Colonic mucosa (tissue), 4 donors: ENCODE results near the gene PEX13. TPM values are rescaled to one million over a fixed set of nuclear protein-coding genes. Genes with fewer than 3 reads are reported as not detected.
"Not testable (repeated sequence)": the region's sequence is repeated elsewhere in the genome, so short reads cannot be mapped to it uniquely, and the experiment has no call there.

Source experiments
- DNase-seq: peaks from one replicate; pipeline ENCODE4 v3.0.0-alpha.2; 2020
- H3K27ac ChIP-seq: fragments of 200-600 bp; one replicate; pipeline ENCODE4 v1.8.0; 2021
- H3K27me3 ChIP-seq: fragments of 200-600 bp; one replicate; pipeline ENCODE4 v1.8.0; 2021
- H3K36me3 ChIP-seq: fragments of 200-600 bp; one replicate; pipeline ENCODE4 v1.8.0; 2021
- H3K4me1 ChIP-seq: fragments of 200-600 bp; one replicate; pipeline ENCODE4 v1.8.0; 2021; ENCODE audit warnings: mild to moderate bottlenecking
- H3K4me3 ChIP-seq: fragments of 200-600 bp; one replicate; pipeline ENCODE4 v1.8.0; 2021
- H3K9ac ChIP-seq, 2 donors: one replicate each; pipeline ENCODE4 v1.7.0; 2013; ENCODE audit warnings: control low read depth in 2 of 2, low read depth in 2 of 2, low read length in 2 of 2
- H3K9me3 ChIP-seq: fragments of 200-600 bp; one replicate; pipeline ENCODE4 v1.8.0; 2021
- intact Hi-C: fragments of 100-400 bp; cut with DNase I; formaldehyde crosslinking; loops from one replicate; pipeline ENCODE4 v1.14.1; 2022
- total RNA-seq, 2 donors: library from RNA; stranded (reverse); fragmentation: NEBNext Ultra II Directional in 1 of 2; extraction: Animal tissue kit (Norgen Biotek cat#: 25700) in 1 of 2; gene quantifications; one replicate each; pipeline ENCODE4 v1.2.1, GENCODE V29; 2021
- TF ChIP-seq, protein P1 (sequence below): fragments of 200-600 bp; IDR thresholded peaks from one replicate; pipeline ENCODE4 v1.8.0; 2022; ENCODE audit warnings: antibody characterized with exemption, mild to moderate bottlenecking
- donor health status: healthy.
- donor health status: DM: no; HTN: no; CAD: no.
- donor health status: DM: no; HTN: no; CAD: no.

The PEX13 gene
- total RNA-seq, 2 donors from 2014 or later, result 31.7 to 44.1 TPM

- H3K9me3 ChIP-seq, result no peaks in the 10 kb centered on the region
- H3K27ac ChIP-seq, result no peak overlapping the region
- no peak for DNase-seq
- no peaks in the 10 kb centered on the region for H3K27me3 ChIP-seq
- no peak overlapping the region for H3K4me3 ChIP-seq
- no peaks in the 10 kb centered on the region for H3K36me3 ChIP-seq
- intact Hi-C loops, result no loop called here
- no peak overlapping the region for H3K9ac ChIP-seq
- H3K4me1 ChIP-seq, result no peaks in the 10 kb centered on the region
- TF ChIP-seq, protein P1, sequence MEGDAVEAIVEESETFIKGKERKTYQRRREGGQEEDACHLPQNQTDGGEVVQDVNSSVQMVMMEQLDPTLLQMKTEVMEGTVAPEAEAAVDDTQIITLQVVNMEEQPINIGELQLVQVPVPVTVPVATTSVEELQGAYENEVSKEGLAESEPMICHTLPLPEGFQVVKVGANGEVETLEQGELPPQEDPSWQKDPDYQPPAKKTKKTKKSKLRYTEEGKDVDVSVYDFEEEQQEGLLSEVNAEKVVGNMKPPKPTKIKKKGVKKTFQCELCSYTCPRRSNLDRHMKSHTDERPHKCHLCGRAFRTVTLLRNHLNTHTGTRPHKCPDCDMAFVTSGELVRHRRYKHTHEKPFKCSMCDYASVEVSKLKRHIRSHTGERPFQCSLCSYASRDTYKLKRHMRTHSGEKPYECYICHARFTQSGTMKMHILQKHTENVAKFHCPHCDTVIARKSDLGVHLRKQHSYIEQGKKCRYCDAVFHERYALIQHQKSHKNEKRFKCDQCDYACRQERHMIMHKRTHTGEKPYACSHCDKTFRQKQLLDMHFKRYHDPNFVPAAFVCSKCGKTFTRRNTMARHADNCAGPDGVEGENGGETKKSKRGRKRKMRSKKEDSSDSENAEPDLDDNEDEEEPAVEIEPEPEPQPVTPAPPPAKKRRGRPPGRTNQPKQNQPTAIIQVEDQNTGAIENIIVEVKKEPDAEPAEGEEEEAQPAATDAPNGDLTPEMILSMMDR, result no peak
These were observed 30.5 kb upstream of the PEX13 start for GRCh38 chr2:60987041-60987440.

GRCh38 chr2:60987656-60988055 is 29.9 kb upstream of the PEX13 start:
- H3K4me1 ChIP-seq, H3K27ac ChIP-seq, H3K27me3 ChIP-seq, H3K9ac ChIP-seq, H3K36me3 ChIP-seq, H3K4me3 ChIP-seq, DNase-seq, intact Hi-C loops, H3K9me3 ChIP-seq: not testable (repeated sequence)

GRCh38 chr2:60989259-60989658 is 28.3 kb upstream of the PEX13 start:
- peak; percentile 29 for DNase-seq
- Histone ChIP-seq H3K36me3 (no peaks in the 10 kb centered on the region), H3K4me1 (no peaks in the 10 kb centered on the region), H3K4me3 (no peak overlapping the region), H3K9ac (no peak overlapping the region), H3K27me3 (no peaks in the 10 kb centered on the region), H3K27ac (no peak overlapping the region), H3K9me3 (no peaks in the 10 kb centered on the region)
- intact Hi-C loops, result no loop called here
- TF ChIP-seq, protein P1, result no peak

GRCh38 chr2:60991644-60992043 is 25.9 kb upstream of the PEX13 start:
- Histone ChIP-seq H3K27me3 (no peaks in the 10 kb centered on the region), H3K4me3 (no peak overlapping the region), H3K27ac (no peak overlapping the region), H3K4me1 (no peaks in the 10 kb centered on the region), H3K9ac (no peak overlapping the region), H3K36me3 (no peaks in the 10 kb centered on the region), H3K9me3 (no peaks in the 10 kb centered on the region)
- DNase-seq, result no peak
- intact Hi-C loops, result no loop called here
- TF ChIP-seq, protein P1, result no peak

DNA sequence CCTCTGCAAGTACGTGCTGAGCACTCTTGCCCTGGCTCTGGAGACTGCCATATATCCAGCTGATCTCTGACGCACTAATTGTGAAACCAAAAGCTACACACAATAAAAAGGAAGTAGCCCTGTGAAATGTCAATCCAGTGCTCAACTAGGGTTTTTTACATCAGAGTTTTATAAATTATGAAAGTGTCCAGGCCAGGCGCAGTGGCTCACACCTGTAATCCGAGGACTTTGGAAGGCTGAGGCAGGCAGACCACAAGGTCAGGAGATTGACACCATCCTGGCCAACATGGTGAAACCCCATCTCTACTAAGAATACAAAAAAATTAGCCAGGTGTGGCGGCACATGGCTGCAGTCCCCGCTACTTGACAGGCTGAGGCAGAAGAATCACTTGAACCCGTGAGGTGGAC is 24.5 kb upstream of the PEX13 start:
- no peak overlapping the region for H3K9ac ChIP-seq
- peak overlapping the region; percentile 19 for H3K27ac ChIP-seq
- H3K4me1 ChIP-seq, result no peaks in the 10 kb centered on the region
- no peaks in the 10 kb centered on the region for H3K9me3 ChIP-seq
- intact Hi-C loops, result no loop called here
- TF ChIP-seq, protein P1, result no peak
- H3K36me3 ChIP-seq, result no peaks in the 10 kb centered on the region
- DNase-seq, result no peak
- H3K4me3 ChIP-seq, result no peak overlapping the region
- H3K27me3 ChIP-seq, result no peaks in the 10 kb centered on the region

- intact Hi-C loops, result no loop called here
- Histone ChIP-seq H3K4me1 (no peaks in the 10 kb centered on the region), H3K27ac (no peak overlapping the region), H3K9me3 (no peaks in the 10 kb centered on the region), H3K4me3 (no peak overlapping the region), H3K9ac (no peak overlapping the region), H3K27me3 (no peaks in the 10 kb centered on the region), H3K36me3 (no peaks in the 10 kb centered on the region)
- no peak for DNase-seq
- TF ChIP-seq, protein P1, result no peak
These were observed 23.4 kb upstream of the PEX13 start for GRCh38 chr2:60994131-60994530.
